HG03378 (cell line): Measurements from ENCODE around the gene CTNNA1.
"Not testable (repeated sequence)": the region's sequence is repeated elsewhere in the genome, so short reads cannot be mapped to it uniquely, and the experiment has no call there.

Source experiments
- ATAC-seq: cut with Tn5 transposase; IDR thresholded peaks from one replicate; pipeline ENCODE4 v1.9.1; 2021; ENCODE audit warnings: mild to moderate bottlenecking, moderate library complexity; ENCODE audit not compliant: unreplicated experiment

CTNNA1 gene

DNA sequence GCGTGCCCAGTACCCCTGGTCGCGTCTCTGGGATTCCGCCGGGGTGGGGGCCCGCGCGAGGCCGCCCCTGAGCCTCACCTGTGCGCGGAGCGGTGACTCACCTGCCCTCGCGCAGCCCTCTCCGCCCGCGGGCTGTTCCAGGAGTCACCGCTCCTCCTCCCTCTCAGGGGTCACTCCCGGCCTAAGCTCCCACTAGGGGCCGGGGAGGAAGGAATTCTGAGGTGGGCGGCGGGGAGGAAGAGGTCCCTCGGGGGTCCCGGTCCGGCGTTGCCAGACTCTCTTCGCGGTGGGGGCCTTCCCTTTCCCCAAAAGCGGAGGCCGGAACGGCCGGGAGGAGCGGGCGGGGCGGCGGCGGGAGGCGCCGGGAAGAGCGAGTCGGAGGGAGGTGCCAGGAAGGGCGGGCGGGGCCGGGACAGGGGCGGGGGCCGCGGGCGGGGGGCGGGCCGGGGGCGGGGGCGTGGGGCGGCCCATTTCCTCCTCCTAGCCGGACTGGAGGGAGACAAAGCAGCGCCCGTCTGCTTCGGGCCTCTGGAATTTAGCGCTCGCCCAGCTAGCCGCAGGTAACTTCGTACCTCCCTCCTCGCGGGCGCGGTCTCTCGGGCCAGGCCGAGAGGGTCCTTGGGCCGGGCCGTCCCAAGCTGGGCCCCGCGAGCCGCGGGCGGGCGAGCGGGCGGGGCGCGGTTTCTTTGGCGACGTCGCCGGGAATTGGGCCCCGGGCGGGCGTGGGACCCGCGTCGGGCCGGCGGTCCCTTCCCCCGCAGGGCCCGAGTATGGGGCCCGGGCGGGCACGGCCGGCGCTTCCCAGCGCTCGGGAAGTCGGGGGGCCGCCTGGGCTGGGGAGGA, at the start of gene CTNNA1:
Gene CTNNA1, plus strand, starts transcription at position 475 of the 843 bp plus-strand sequence. CDS start 28,500 bp downstream, outside the sequence.
- ATAC-seq, result no peak

GRCh38 chr5:138703777-138704176, 49.4 kb upstream of the CTNNA1 start:
- ATAC-seq, result not testable (repeated sequence)

GRCh38 chr5:138705007-138705406, 48.2 kb upstream of the CTNNA1 start:
- ATAC-seq, result no peak

GRCh38 chr5:138705567-138705966, 47.7 kb upstream of the CTNNA1 start:
- ATAC-seq, result no peak

DNA sequence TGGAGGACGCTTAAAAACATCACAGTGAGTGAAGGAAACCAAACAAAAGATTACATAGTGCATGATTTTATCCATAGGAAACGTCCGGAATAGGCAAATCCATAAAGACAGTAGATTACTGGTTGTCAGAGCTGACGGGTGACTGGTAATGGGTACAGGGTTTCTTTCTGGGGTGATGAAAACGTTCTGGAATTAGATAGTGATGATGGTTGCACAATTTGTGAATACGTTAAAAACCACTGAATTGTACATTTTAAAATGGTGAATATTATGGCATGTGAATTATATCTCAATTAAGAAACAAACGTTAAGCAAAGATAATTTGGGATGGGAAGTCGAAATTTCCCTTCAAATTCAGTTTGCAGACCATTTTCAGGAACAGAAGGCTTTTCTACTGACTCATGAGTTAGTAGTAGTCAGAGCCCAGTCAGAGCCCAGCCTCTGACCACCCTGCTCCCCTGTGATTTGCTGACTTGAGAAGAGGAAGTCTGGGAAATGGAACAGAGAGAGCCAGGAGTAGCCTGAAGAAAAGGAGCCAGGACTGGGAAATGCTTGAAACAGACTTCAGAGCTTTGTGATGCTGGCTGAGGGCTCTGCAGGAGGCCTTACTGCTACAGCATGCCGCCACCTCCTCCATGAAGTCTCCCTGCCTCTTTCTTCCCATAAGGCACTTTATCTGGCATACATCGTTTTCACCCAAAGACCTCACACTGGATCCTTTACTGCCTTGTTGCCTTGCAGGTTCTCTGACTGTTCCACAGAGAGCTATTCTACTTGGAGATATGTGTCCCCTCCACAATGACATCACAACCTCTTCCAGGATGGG, 46.4 kb upstream of the CTNNA1 start:
- ATAC-seq, result no peak

GRCh38 chr5:138708791-138709190, 44.4 kb upstream of the CTNNA1 start:
- no peak for ATAC-seq

DNA sequence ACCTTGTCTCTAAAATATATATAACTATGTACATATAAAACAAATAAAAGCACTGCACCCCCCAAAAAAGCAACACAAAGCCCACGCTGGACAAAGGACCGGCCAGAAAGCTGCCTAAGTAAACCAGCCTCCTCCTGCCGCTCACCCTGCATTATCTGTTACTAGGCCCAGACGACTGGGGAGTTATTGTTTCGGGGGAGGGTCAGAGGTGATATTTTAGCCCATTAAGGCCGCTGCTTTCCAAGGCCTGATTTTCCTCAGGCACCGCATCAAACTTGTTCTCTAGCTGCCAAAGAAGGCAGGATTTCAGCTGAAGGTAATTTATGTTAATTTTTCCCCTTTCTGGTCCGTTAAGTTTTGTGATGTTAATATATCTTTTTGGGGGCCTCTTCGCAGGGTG, 44.0 kb upstream of the CTNNA1 start:
- no peak for ATAC-seq

DNA sequence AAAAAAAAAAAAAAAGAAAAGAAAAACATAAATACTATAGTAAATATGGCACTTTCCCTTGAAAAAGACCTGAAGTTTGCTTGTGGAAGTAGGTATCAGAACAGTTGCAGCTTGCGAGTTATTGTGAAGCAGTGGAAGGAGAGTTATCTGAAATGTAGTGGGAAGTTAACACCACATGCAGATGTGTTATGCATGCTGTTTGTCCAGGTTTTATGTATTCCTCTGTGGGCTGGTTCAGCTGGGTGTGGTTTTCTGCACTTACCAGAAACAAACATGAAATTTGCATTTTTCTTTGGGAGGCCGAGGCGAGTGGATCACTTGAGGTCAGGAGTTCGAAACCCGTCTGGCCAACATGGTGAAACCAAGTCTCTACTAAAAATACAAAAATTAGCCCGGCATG, 42.1 kb upstream of the CTNNA1 start:
- no peak for ATAC-seq

- ATAC-seq, result no peak
Observed at GRCh38 chr5:138711811-138712210, 41.4 kb upstream of the CTNNA1 start.

DNA sequence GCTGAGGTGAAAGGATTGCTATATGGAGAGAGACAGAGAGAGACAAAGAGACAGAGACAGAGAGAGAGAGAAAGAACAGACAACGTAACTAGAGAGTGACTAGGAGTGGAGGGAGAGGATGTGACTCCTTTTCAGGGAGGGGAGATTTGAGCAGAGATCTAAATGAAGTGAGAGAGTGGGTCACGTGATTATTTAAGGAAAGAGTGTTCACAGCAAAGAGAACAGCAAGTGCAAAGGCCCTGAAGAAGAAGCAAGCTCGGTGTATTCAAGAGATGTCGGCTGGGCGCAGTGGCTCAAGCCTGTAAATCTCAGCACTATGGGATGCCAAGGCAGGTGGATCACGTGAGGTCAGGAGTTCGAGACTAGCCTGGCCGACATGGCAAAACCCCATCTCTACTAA, 40.9 kb upstream of the CTNNA1 start:
- ATAC-seq, result no peak

DNA sequence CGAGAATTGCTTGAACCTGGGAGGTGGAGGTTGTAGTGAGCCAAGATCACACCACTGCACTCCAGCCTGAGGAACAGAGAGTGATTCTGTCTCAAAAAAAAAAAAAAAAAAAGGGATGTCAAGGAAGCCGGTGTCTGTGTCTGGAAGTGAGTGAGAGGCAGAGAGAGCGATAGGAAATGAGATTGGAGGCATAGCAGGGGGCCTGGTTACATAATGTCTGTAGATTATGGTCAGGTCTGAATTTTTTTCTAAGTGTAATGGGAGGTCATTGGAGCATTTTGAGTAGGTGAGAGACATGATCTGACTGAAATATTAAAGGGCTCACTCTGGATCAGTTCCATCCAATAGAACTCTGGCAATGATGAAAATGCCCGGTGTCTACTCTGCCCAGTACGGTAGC, 40.4 kb upstream of the CTNNA1 start:
- ATAC-seq, result no peak

GRCh38 chr5:138713247-138713646, 40.0 kb upstream of the CTNNA1 start:
- ATAC-seq, result no peak

GRCh38 chr5:138714694-138715093, 38.5 kb upstream of the CTNNA1 start:
- ATAC-seq, result no peak

DNA sequence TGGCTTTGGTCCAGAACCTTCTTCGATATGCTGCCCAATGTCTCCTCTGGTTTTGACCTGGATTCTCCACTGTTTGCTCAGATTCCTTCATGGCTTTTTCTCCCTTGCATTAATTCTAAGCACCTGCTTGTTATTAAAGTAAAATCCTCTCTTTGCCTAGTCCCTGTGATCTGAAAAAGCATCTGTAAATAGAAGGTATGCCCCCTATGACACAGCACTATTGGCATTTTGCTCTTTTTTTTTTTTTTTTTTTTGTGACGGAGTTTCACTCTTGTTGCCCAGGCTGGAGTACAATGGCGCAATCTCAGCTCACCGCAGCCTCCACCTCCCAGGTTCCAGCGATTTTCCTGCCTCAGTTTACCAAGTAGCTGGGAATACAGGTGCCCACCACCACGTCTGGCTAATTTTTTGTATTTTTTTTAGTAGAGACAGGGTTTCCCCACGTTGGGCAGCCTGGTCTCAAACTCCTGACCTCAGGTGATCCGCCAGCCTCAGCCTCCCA, 37.2 kb upstream of the CTNNA1 start:
- not testable (repeated sequence) for ATAC-seq

GRCh38 chr5:138716456-138716924, 36.7 kb upstream of the CTNNA1 start:
- no peak for ATAC-seq

- ATAC-seq, result no peak
Observed at GRCh38 chr5:138717399-138717798, 35.8 kb upstream of the CTNNA1 start.

DNA sequence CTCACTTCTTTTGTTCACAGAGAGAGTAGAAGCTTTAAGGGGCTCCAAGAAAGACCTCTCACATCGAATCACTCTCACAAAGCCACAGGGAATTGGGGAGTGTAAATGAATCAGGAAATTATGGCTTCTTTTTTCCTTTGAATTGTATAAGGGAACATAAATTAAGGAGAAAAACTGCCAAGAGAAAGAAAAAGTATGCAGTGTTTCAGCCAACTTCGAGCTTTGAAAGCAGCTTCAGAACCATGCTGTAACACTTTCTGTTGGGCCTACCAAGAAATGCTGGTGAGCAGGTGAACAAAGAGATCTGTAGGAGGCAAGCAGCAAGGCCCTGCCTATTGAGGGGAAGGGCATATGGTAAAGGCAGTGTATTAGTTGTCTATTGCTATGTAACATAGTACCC, 33.4 kb upstream of the CTNNA1 start:
- ATAC-seq, result no peak

DNA sequence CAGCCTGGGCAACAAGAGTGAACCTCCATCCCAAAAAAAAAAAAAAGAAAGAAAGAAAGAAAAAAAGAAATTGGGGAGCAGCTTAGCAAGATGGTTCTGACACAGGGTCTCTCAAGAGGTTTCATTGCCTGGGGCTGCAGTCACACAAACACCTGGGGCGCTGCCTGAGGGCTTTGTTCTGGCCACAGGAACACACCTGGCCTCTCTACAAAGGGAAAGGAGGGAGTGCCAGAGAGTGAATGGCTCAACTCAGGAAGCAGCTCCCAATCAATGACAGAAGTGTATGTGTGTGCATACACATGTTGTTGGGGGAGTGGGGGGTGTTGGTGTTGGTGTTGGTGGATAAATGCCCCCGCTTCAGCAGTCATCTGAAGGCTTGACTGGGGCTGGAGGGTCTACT, 32.4 kb upstream of the CTNNA1 start:
- ATAC-seq, result no peak

GRCh38 chr5:138721979-138722378, 31.2 kb upstream of the CTNNA1 start:
- ATAC-seq, result no peak

DNA sequence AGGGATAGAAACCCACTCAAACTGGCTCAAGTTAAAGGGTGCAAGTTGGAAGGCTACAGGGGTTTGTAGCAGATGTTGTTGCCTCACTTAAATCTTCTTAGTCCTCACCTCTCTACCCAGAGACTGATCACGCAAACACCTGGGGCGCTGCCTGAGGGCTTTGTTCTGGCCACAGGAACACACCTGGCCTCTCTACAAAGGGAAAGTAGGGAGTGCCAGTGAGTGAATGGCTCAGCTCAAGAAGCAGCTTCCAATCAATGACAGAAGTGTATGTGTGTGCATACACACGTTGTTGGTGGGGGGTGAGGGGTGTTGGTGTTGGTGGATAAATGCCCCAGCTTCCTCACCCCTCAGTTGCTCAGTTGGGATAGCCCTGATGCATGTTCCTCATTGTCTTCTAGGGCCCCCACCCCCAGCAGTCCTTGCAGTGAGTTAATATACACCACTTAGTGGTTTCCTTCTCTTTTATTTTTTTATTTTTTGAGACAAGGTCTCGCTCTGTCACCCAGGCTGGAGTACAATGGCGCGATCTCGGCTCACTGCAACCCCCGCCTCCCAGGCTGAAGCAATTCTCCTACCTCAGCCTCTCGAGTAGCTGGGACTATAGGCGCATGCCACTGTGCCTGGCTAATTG, 30.6 kb upstream of the CTNNA1 start:
- ATAC-seq, result no peak

DNA sequence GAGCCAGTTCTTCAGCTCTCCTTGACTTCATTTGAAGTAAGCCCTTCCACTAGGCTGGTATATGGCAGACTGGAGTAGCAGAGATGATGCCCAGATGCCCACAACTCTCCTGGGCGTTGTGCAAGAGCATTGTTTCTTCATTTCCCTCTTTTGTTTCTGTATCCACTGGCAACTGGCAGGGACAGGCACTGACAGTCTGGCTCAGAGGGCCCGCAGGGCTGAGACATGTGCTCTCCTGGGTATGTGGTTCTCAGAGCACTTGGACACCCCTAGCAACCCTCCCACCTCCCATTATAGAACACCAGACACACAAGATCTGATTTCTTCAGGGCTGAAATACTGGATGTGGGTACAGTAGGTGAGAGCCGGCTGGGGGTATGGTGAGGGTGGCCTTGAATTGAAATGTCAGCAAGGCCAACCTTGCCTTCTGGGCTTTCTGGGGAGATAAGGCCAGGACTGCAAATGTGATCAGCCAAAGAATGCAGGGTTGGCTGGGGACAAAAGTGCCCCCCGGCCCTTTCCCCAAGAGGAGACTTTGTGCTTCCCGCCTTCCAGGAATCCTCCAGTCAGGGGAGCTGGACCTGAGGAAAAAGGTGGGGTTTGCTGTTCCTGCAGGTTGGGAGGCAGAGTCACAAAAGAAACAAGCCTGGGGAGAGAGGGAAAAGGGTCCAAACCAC, 28.6 kb upstream of the CTNNA1 start:
- ATAC-seq, result no peak
